ENCODE results near the gene ZNF385A. TPM values are rescaled to one million over a fixed set of nuclear protein-coding genes. Genes with fewer than 3 reads are reported as not detected.
A peak's percentile ranks its signal among the peaks of the same experiment; 100 is the strongest.

Gene ZNF385A
- total and polyA plus RNA-seq, 9 of the 15 experiments (the other 6 are each of a cell fraction or from before 2014, with no cell fraction given), result 1.0 to 111 (median 7.7) TPM

GRCh38 chr12:54432815-54433164 lies 48.3 kb upstream of the ZNF385A start (continued):
- TF ChIP-seq TOE1 (IDR thresholded peaks at IDR 0.05; ENCODE audit: borderline replicate concordance), result no peak
- no peak for TF ChIP-seq TOE1 (CRISPR knock-in tag; IDR thresholded peaks at IDR 0.05; ENCODE audit: borderline replicate concordance, low read depth)
- no peak for TF ChIP-seq ZHX1 (conservative IDR thresholded peaks at IDR 0.05; ENCODE audit: low read length)
- TF ChIP-seq SRF (CRISPR knock-in tag; IDR thresholded peaks at IDR 0.05), result no peak
- no peak for TF ChIP-seq ARID2 (IDR thresholded peaks at IDR 0.05)
- TF ChIP-seq SAP30 (IDR thresholded peaks at IDR 0.05; ENCODE audit: borderline replicate concordance, insufficient read depth, low read depth, low read length, poor library complexity, severe bottlenecking), result peak; percentile 7
- TF ChIP-seq NELFE (IDR thresholded peaks at IDR 0.05; ENCODE audit: insufficient read depth, insufficient read length), result no peak
- TF ChIP-seq LCOR (CRISPR knock-in tag; IDR thresholded peaks at IDR 0.05), result 0 out of 2 replicates have a peak, but pooled peaks have one; percentile 8
- TF ChIP-seq RBM15 (IDR thresholded peaks at IDR 0.05; ENCODE audit: insufficient read depth, low read length), result no peak
- no peak for TF ChIP-seq ELF4 (CRISPR knock-in tag; IDR thresholded peaks at IDR 0.05)
